Left lung (tissue), 10 donors: ENCODE data around the gene TMED4. TPM values are rescaled to one million over a fixed set of nuclear protein-coding genes. Genes with fewer than 3 reads are reported as not detected.

Experiments
- ATAC-seq: fragments of 200-7000 bp; cut with Tn5 transposase; one replicate; pipeline ENCODE4 v1.9.1; 2020; ENCODE audit warnings: moderate library complexity
- DNase-seq, 4 donors: peaks; one replicate each; pipeline ENCODE4 v3.0.0-alpha.2; 2013 to 2020
- H3K27ac ChIP-seq, 2 donors: fragments of 200-600 bp; sonication (generic) in 1 of 2; one replicate each; pipeline versions ENCODE4 v1.5.0 to v1.8.0; 2020 to 2021
- H3K27me3 ChIP-seq, 2 donors: fragments of 200-600 bp; sonication (generic) in 1 of 2; one replicate each; pipeline versions ENCODE4 v1.5.0 to v1.8.0; 2020 to 2021
- H3K36me3 ChIP-seq, 2 donors: fragments of 200-600 bp; sonication (generic) in 1 of 2; one replicate each; pipeline versions ENCODE4 v1.5.0 to v1.8.0; 2020 to 2021
- H3K4me1 ChIP-seq, 2 donors: fragments of 200-600 bp; one replicate each; pipeline ENCODE4 v1.8.0; 2021
- H3K4me3 ChIP-seq, 2 donors: fragments of 200-600 bp; sonication (generic) in 1 of 2; one replicate each; pipeline versions ENCODE4 v1.5.0 to v1.8.0; 2020 to 2021; ENCODE audit warnings: mild to moderate bottlenecking in 1 of 2
- H3K9me3 ChIP-seq, 2 donors: fragments of 200-600 bp; sonication (generic) in 1 of 2; one replicate each; pipeline versions ENCODE4 v1.5.0 to v1.8.0; 2020 to 2021
- CTCF ChIP-seq, 2 donors: fragments of 200-600 bp; sonication (generic) in 1 of 2; IDR thresholded peaks; one replicate each; pipeline versions ENCODE4 v1.5.0 to v1.8.0; 2021; ENCODE audit warnings: antibody characterized with exemption in 2 of 2
- intact Hi-C, 2 donors: fragments of 100-400 bp; cut with DNase I; formaldehyde crosslinking; loops; one replicate each; pipeline versions ENCODE4 v1.11.2 to v1.14.2; 2022
- polyA plus RNA-seq, 6 donors: library from polyadenylated mRNA; unstranded; fragments of 120-200 nt; gene quantifications; one replicate each; pipeline ENCODE4 v1.2.1, GENCODE V29; 2013; ENCODE audit not compliant: insufficient read length in 6 of 6
- total RNA-seq, 2 donors: library from RNA; stranded (reverse); fragmentation: NEBNext Ultra II Directional; extraction: Animal tissue kit (Norgen Biotek cat#: 25700); gene quantifications; one replicate each; pipeline ENCODE4 v1.2.1, GENCODE V29; 2021
- donor health status: DM: no; HTN: yes; CAD: no.
- donor health status: DM: no; HTN: no; CAD: no.

TMED4 gene
- total and polyA plus RNA-seq, 8 donors = 69.6 to 102 (median 91.5) TPM

GRCh38 chr7:44568771-44569560, 13.1 kb downstream of the TMED4 start:
- Histone ChIP-seq H3K36me3 (peaks cover 0 to 88% of the 10 kb centered on the region in 2 donors), H3K4me1 (peaks cover 10 to 29% of the 10 kb centered on the region in 2 donors), H3K9me3 (no peaks in the 10 kb centered on the region), H3K27me3 (no peaks in the 10 kb centered on the region), H3K27ac (no peak overlapping the region), H3K4me3 (no peak overlapping the region)
- intact Hi-C loops = loop anchor here in 1 of 2 donors (5.0 kb wide), 1 partner anchor 327 kb away; no protein-coding TSS in a partner anchor
- TF ChIP-seq CTCF (IDR thresholded peaks at IDR 0.05) = no peak
- no peak for ATAC-seq
- DNase-seq = no peak

GRCh38 chr7:44567884-44568283, 14.1 kb downstream of the TMED4 start:
- Histone ChIP-seq H3K27ac (no peak overlapping the region), H3K27me3 (no peaks in the 10 kb centered on the region), H3K36me3 (peaks cover 0 to 98% of the 10 kb centered on the region in 2 donors), H3K4me1 (peaks cover 4 to 20% of the 10 kb centered on the region in 2 donors), H3K4me3 (no peak overlapping the region), H3K9me3 (no peaks in the 10 kb centered on the region)
- ATAC-seq (no peak), DNase-seq (no peak)
- no peak for TF ChIP-seq CTCF (IDR thresholded peaks at IDR 0.05)
- intact Hi-C loops = loop anchor here in 1 of 2 donors (5.0 kb wide), 1 partner anchor 326 kb away; no protein-coding TSS in a partner anchor

GRCh38 chr7:44566680-44567079, 15.4 kb downstream of the TMED4 start:
- Histone ChIP-seq H3K36me3 (peaks cover 0 to 88% of the 10 kb centered on the region in 2 donors), H3K4me1 (peaks cover 0 to 8% of the 10 kb centered on the region in 2 donors), H3K9me3 (no peaks in the 10 kb centered on the region), H3K27me3 (no peaks in the 10 kb centered on the region), H3K4me3 (no peak overlapping the region), H3K27ac (no peak overlapping the region)
- no peak for TF ChIP-seq CTCF (IDR thresholded peaks at IDR 0.05)
- ATAC-seq = no peak
- DNase-seq = no peak
- intact Hi-C loops = loop anchor here in 1 of 2 donors (5.0 kb wide), 1 partner anchor 324 kb away; no protein-coding TSS in a partner anchor

GRCh38 chr7:44565795-44566559, 16.1 kb downstream of the TMED4 start:
- Histone ChIP-seq H3K4me1 (peaks cover 0 to 4% of the 10 kb centered on the region in 2 donors), H3K27me3 (no peaks in the 10 kb centered on the region), H3K9me3 (no peaks in the 10 kb centered on the region), H3K27ac (peak overlapping the region in 1 of 2 donors; percentile 37), H3K36me3 (peaks cover 0 to 81% of the 10 kb centered on the region in 2 donors), H3K4me3 (no peak overlapping the region)
- TF ChIP-seq CTCF (IDR thresholded peaks at IDR 0.05) = peak; percentile 2 to 39
- peak; percentile 32 for ATAC-seq
- DNase-seq = no peak
- intact Hi-C loops = loop anchor here in 1 of 2 donors (5.0 kb wide), 1 partner anchor 324 kb away; no protein-coding TSS in a partner anchor
